Lower leg skin (tissue), 3 donors: Measurements from ENCODE around the gene SRSF10.
"Not testable (repeated sequence)": the region's sequence is repeated elsewhere in the genome, so short reads cannot be mapped to it uniquely, and the experiment has no call there.

Source experiments
- CTCF ChIP-seq, 3 donors: fragments of 450-650 bp; IDR thresholded peaks; one replicate each; pipeline ENCODE4 v1.5.1; 2016; ENCODE audit warnings: antibody characterized with exemption in 3 of 3, mild to moderate bottlenecking in 3 of 3, moderate library complexity in 2 of 3
- POLR2A ChIP-seq, 2 donors: fragments of 450-650 bp; IDR thresholded peaks; one replicate each; pipeline ENCODE4 v1.6.1; 2016 to 2017; ENCODE audit warnings: antibody characterized with exemption in 2 of 2, mild to moderate bottlenecking in 1 of 2, moderate library complexity in 1 of 2

- TF ChIP-seq POLR2A, CTCF (IDR thresholded peaks at IDR 0.05): not testable (repeated sequence)
These were observed 6.9 kb upstream of the SRSF10 start for GRCh38 chr1:23987038-23987437.
